IMR-90 (cell line): Measurements from ENCODE around the gene NECAB2. TPM values are rescaled to one million over a fixed set of nuclear protein-coding genes. Genes with fewer than 3 reads are reported as not detected.

Source experiments
- ATAC-seq: fragments of 200-7000 bp; cut with Tn5 transposase; 2 replicates; pipeline ENCODE4 v1.9.1; 2020; ENCODE audit warnings: low read depth, mild to moderate bottlenecking, moderate library complexity
- BruUV-seq: library from RNA; stranded (reverse); fragments of 400-500 nt; replicated peaks from 2 replicates; lab custom pipeline; 2021; lab: Mats Ljungman, UMichigan
- CTCF ChIA-PET: fragments of 300-600 bp; formaldehyde crosslinking; extraction: SDS; loops from one replicate; lab custom pipeline; 2021; ENCODE audit warnings: antibody characterized with exemption; lab: Yijun Ruan, JAX
- POLR2A ChIA-PET: fragments of 300-600 bp; sonication (Branson Sonifier 250); formaldehyde crosslinking; loops from one replicate; lab custom pipeline; 2022; ENCODE audit warnings: antibody characterized with exemption; ENCODE audit not compliant: unreplicated experiment; lab: Charles Lee
- DNase-seq: peaks from one replicate; pipeline ENCODE4 v3.0.0; 2013
- H2AFZ ChIP-seq: replicated peaks from 2 replicates; pipeline ENCODE3; 2013; ENCODE audit warnings: low read length, mild to moderate bottlenecking; ENCODE audit not compliant: poor library complexity
- H2AK5ac ChIP-seq: 2 replicates; pipeline ENCODE4 v1.6.1; 2013; ENCODE audit warnings: low read depth, low read length, inconsistent platforms
- H2AK9ac ChIP-seq: replicated peaks from 2 replicates; pipeline ENCODE3; 2013; ENCODE audit warnings: mild to moderate bottlenecking, low read depth, low read length, moderate library complexity; ENCODE audit not compliant: poor library complexity
- H2BK120ac ChIP-seq: 2 replicates; pipeline ENCODE4 v1.6.1; 2013; ENCODE audit warnings: low read depth, low read length, inconsistent platforms
- H2BK15ac ChIP-seq: 3 replicates; pipeline ENCODE4 v1.6.1; 2013; ENCODE audit warnings: low read depth, low read length, inconsistent platforms
- H2BK20ac ChIP-seq: 2 replicates; pipeline ENCODE4 v1.6.1; 2013; ENCODE audit warnings: low read depth, mild to moderate bottlenecking, inconsistent platforms, low read length, moderate library complexity
- H2BK5ac ChIP-seq: 2 replicates; pipeline ENCODE4 v1.6.1; 2013; ENCODE audit warnings: mild to moderate bottlenecking, low read depth, low read length, inconsistent platforms; ENCODE audit not compliant: poor library complexity, severe bottlenecking
- H3K14ac ChIP-seq: replicated peaks from 2 replicates; pipeline ENCODE4 v1.6.1; 2013; ENCODE audit warnings: low read depth, low read length, inconsistent platforms
- H3K18ac ChIP-seq: 2 replicates; pipeline ENCODE4 v1.6.1; 2013; ENCODE audit warnings: low read depth, low read length, control low read depth
- H3K23ac ChIP-seq: 2 replicates; pipeline ENCODE4 v1.6.1; 2013; ENCODE audit warnings: low read depth, low read length, inconsistent platforms
- H3K27ac ChIP-seq: 2 replicates; pipeline ENCODE4 v1.5.1; 2013; ENCODE audit warnings: mild to moderate bottlenecking, control low read depth, low read length; ENCODE audit not compliant: insufficient read depth
- H3K27me3 ChIP-seq: 2 replicates; pipeline ENCODE4 v1.6.1; 2013; ENCODE audit warnings: low read length; ENCODE audit not compliant: control insufficient read depth, insufficient read depth
- H3K36me3 ChIP-seq: 2 replicates; pipeline ENCODE4 v1.6.1; 2013; ENCODE audit warnings: low read length, mixed read lengths; ENCODE audit not compliant: control insufficient read depth, insufficient read depth
- H3K4ac ChIP-seq: 2 replicates; pipeline ENCODE4 v1.6.1; 2013; ENCODE audit warnings: low read depth, low read length, inconsistent platforms
- H3K4me1 ChIP-seq: 2 replicates; pipeline ENCODE4 v1.6.1; 2013; ENCODE audit warnings: low read length, mixed read lengths; ENCODE audit not compliant: control insufficient read depth, insufficient read depth
- H3K4me2 ChIP-seq: 2 replicates; pipeline ENCODE4 v1.6.1; 2013; ENCODE audit warnings: low read depth, mild to moderate bottlenecking, control low read depth, low read length, moderate library complexity
- H3K4me3 ChIP-seq: 2 replicates; pipeline ENCODE4 v1.5.1; 2013; ENCODE audit warnings: low read depth, mild to moderate bottlenecking, control low read depth, low read length, moderate library complexity; ENCODE audit not compliant: insufficient read depth
- H3K56ac ChIP-seq: 2 replicates; pipeline ENCODE4 v1.6.1; 2013; ENCODE audit warnings: low read length, inconsistent platforms; ENCODE audit not compliant: insufficient read depth; ENCODE audit errors: extremely low read depth
- H3K79me1 ChIP-seq, 2 experiments: 2 replicates each; pipeline ENCODE4 v1.6.1; 2013; ENCODE audit warnings: low read length in 2 of 2, inconsistent platforms in 1 of 2, low read depth in 1 of 2
- H3K9ac ChIP-seq: 2 replicates; pipeline ENCODE4 v1.6.1; 2013; ENCODE audit warnings: low read depth, low read length, control low read depth
- H3K9me1 ChIP-seq: 2 replicates; pipeline ENCODE4 v1.6.1; 2013; ENCODE audit warnings: low read length, inconsistent platforms; ENCODE audit not compliant: insufficient read depth
- H3K9me3 ChIP-seq: 2 replicates; pipeline ENCODE4 v1.6.1; 2013; ENCODE audit warnings: low read length; ENCODE audit not compliant: control insufficient read depth, insufficient read depth
- H4K20me1 ChIP-seq: 2 replicates; pipeline ENCODE4 v1.6.1; 2013; ENCODE audit warnings: low read length, inconsistent platforms; ENCODE audit not compliant: insufficient read depth
- H4K5ac ChIP-seq: 2 replicates; pipeline ENCODE4 v1.6.1; 2013; ENCODE audit warnings: mild to moderate bottlenecking, low read depth, low read length, control low read depth
- H4K8ac ChIP-seq, 2 experiments: 2 replicates each; pipeline ENCODE4 v1.6.1; 2013; ENCODE audit warnings: low read depth in 2 of 2, low read length in 2 of 2, control low read depth in 1 of 2, inconsistent platforms in 1 of 2
- H4K91ac ChIP-seq: 2 replicates; pipeline ENCODE4 v1.6.1; 2013; ENCODE audit warnings: low read depth, low read length, inconsistent platforms; ENCODE audit not compliant: insufficient read depth
- CEBPB ChIP-seq: IDR thresholded peaks from 2 replicates; pipeline ENCODE4 v1.6.1; 2012; ENCODE audit warnings: low read depth, low read length, improper control_type of control experiment
- FOS ChIP-seq: fragments of 150-350 bp; IDR thresholded peaks from 2 replicates; pipeline ENCODE4 v1.6.1; 2016; ENCODE audit warnings: low read depth, low read length
- MAFK ChIP-seq: IDR thresholded peaks from 2 replicates; pipeline ENCODE4 v1.6.1; 2012; ENCODE audit warnings: low read depth, low read length, improper control_type of control experiment
- MAZ ChIP-seq: IDR thresholded peaks from 2 replicates; pipeline ENCODE4 v1.6.1; 2012; ENCODE audit warnings: low read depth, mild to moderate bottlenecking, low read length, improper control_type of control experiment, moderate library complexity, borderline replicate concordance
- RAD21 ChIP-seq: IDR thresholded peaks from 2 replicates; pipeline ENCODE4 v1.6.1; 2012; ENCODE audit warnings: low read length, improper control_type of control experiment
- RFX5 ChIP-seq: IDR thresholded peaks from 2 replicates; pipeline ENCODE4 v1.8.0; 2012; ENCODE audit warnings: low read depth, mild to moderate bottlenecking, low read length, moderate library complexity
- SMC3 ChIP-seq: fragments of 150-350 bp; IDR thresholded peaks from 2 replicates; pipeline ENCODE4 v1.6.1; 2016; ENCODE audit warnings: low read depth, mild to moderate bottlenecking, antibody characterized with exemption, low read length, moderate library complexity
- WGBS, 2 experiments: methylation state at CpG; one replicate each; pipeline versions ENCODE4 v1.1.5 to v1.1.7; 2013; ENCODE audit warnings: missing lambda C conversion rate in 2 of 2; ENCODE audit not compliant: insufficient read length in 1 of 2; ENCODE audit errors: extremely low coverage in 2 of 2; 5-methylcytosine and 5-hydroxymethylcytosine counted together
- dilution Hi-C: fragments of 300-500 bp; cut with HindIII; formaldehyde crosslinking; loops from one replicate; pipeline ENCODE4 v1.14.3; 2018; ENCODE audit warnings: low sequenced_read_pairs; ENCODE audit not compliant: unreplicated experiment
- in situ Hi-C: fragments of 300-500 bp; cut with MboI; formaldehyde crosslinking; loops from 3 replicates; pipeline ENCODE4 v1.14.3; 2019; ENCODE audit warnings: low sequenced_read_pairs, inconsistent platforms, mixed read lengths
- intact Hi-C: fragments of 100-400 bp; cut with micrococcal nuclease; formaldehyde crosslinking; loops from 2 replicates; pipeline ENCODE4 v1.10.0; 2022
- polyA plus RNA-seq, 3 experiments: library from polyadenylated mRNA; depleted of rRNA; stranded (reverse); fragments of >200 nt; gene quantifications; 2 replicates each; pipeline ENCODE4 v1.2.3, GENCODE V29; 2012; ENCODE audit warnings: low replicate concordance in 1 of 3
- total RNA-seq: library from RNA; depleted of rRNA; stranded (reverse); fragments of >200 nt; gene quantifications from 2 replicates; pipeline ENCODE4 v1.2.3, GENCODE V29; 2012
- TF ChIP-seq, protein P1 (sequence below): conservative IDR thresholded peaks from 2 replicates; pipeline ENCODE4 v1.5.1; 2012; ENCODE audit warnings: mild to moderate bottlenecking, low read depth, low read length, improper control_type of control experiment
- TF ChIP-seq, protein P2 (sequence below): fragments of 150-350 bp; IDR thresholded peaks from 2 replicates; pipeline ENCODE4 v1.6.1; 2016; ENCODE audit warnings: low read depth, mild to moderate bottlenecking, low read length, moderate library complexity, borderline replicate concordance

The NECAB2 gene
- total and polyA plus RNA-seq, 2 of the 4 experiments (the other 2 are of a cell fraction): 0.27 TPM; not detected in 1

- dilution Hi-C loops (no loop called here), intact Hi-C loops (loop anchor here (1.0 kb wide), 1 partner anchor 138 kb away; no protein-coding TSS in a partner anchor), in situ Hi-C loops (no loop called here)
- H4K20me1 ChIP-seq: no peaks in the 10 kb centered on the region
- no peak overlapping the region; the same call in 1 of the 2 replicates for H3K9ac ChIP-seq
- peak; percentile 65 for DNase-seq
- TF ChIP-seq, protein P1, sequence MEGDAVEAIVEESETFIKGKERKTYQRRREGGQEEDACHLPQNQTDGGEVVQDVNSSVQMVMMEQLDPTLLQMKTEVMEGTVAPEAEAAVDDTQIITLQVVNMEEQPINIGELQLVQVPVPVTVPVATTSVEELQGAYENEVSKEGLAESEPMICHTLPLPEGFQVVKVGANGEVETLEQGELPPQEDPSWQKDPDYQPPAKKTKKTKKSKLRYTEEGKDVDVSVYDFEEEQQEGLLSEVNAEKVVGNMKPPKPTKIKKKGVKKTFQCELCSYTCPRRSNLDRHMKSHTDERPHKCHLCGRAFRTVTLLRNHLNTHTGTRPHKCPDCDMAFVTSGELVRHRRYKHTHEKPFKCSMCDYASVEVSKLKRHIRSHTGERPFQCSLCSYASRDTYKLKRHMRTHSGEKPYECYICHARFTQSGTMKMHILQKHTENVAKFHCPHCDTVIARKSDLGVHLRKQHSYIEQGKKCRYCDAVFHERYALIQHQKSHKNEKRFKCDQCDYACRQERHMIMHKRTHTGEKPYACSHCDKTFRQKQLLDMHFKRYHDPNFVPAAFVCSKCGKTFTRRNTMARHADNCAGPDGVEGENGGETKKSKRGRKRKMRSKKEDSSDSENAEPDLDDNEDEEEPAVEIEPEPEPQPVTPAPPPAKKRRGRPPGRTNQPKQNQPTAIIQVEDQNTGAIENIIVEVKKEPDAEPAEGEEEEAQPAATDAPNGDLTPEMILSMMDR: peak; percentile 96
- peak; percentile 66 for TF ChIP-seq SMC3
- TF ChIP-seq RAD21: peak; percentile 82
- no peak for TF ChIP-seq RFX5
- peak; percentile 33; the same call in 1 of the 2 replicates for TF ChIP-seq MAZ
- TF ChIP-seq, protein P2, sequence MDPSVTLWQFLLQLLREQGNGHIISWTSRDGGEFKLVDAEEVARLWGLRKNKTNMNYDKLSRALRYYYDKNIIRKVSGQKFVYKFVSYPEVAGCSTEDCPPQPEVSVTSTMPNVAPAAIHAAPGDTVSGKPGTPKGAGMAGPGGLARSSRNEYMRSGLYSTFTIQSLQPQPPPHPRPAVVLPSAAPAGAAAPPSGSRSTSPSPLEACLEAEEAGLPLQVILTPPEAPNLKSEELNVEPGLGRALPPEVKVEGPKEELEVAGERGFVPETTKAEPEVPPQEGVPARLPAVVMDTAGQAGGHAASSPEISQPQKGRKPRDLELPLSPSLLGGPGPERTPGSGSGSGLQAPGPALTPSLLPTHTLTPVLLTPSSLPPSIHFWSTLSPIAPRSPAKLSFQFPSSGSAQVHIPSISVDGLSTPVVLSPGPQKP: no peak
- no peak for TF ChIP-seq FOS
- TF ChIP-seq CEBPB: no peak
- TF ChIP-seq MAFK: no peak
- H3K36me3 ChIP-seq: no peaks in the 10 kb centered on the region
- H2AFZ ChIP-seq: peak overlapping the region; percentile 85
- peak; percentile 92 for ATAC-seq
- no peak overlapping the region for H2BK5ac ChIP-seq
- no peak overlapping the region for H3K4me2 ChIP-seq
- no peak overlapping the region for H3K4me3 ChIP-seq
- peak overlapping the region; percentile 59; the same call in 1 of the 2 replicates for H3K4ac ChIP-seq
- peaks cover 5% of the 10 kb centered on the region for H3K4me1 ChIP-seq
- H4K8ac ChIP-seq: peak overlapping the region in 1 of 2 experiments; percentile 58; a peak in 1 of 4 replicates
- BruUV-seq: TSS peak; percentile 7
- H2BK120ac ChIP-seq: no peak overlapping the region
- no peaks in the 10 kb centered on the region for H3K27me3 ChIP-seq
- H2AK9ac ChIP-seq: peak overlapping the region; percentile 91
- H3K56ac ChIP-seq: 0 out of 2 replicates have a peak overlapping the region, but pooled peaks have one; percentile 26
- no peak overlapping the region for H3K18ac ChIP-seq
- H3K9me1 ChIP-seq: no peaks in the 10 kb centered on the region
- H2BK15ac ChIP-seq: no peak overlapping the region
- CTCF ChIA-PET: interaction anchor here (0.6 to 1.2 kb wide), 5 partner anchors 12 to 85 kb away, joined by 3 to 5 read pairs (median 4); no protein-coding TSS in a partner anchor
- H3K14ac ChIP-seq: no peak overlapping the region; the same call in 1 of the 2 replicates
- no peaks in the 10 kb centered on the region for H3K9me3 ChIP-seq
- H3K23ac ChIP-seq: no peak overlapping the region
- H3K27ac ChIP-seq: no peak overlapping the region
- no peak overlapping the region for H4K5ac ChIP-seq
- POLR2A ChIA-PET: no interaction called here
- H2BK20ac ChIP-seq: no peak overlapping the region
- H3K79me1 ChIP-seq: no peaks in the 10 kb centered on the region
- 0 out of 2 replicates have a peak overlapping the region, but pooled peaks have one; percentile 43 for H4K91ac ChIP-seq
- H2AK5ac ChIP-seq: peak overlapping the region; percentile 36; the same call in 1 of the 2 replicates
- WGBS, 2 experiments: 13% methylated on average over 16 of the region's 35 CpGs; no CpG with 5 or more reads in 1 of the 2 experiments
Observed at GRCh38 chr16:83926726-83927397, 41.2 kb upstream of the NECAB2 start.
